Sigmoid colon (tissue), 7 donors: ENCODE measurements around the gene C1GALT1C1L. TPM values are rescaled to one million over a fixed set of nuclear protein-coding genes. Genes with fewer than 3 reads are reported as not detected.
"Not testable (repeated sequence)": the region's sequence is repeated elsewhere in the genome, so short reads cannot be mapped to it uniquely, and the experiment has no call there.

ENCODE experiments used
- DNase-seq: peaks from one replicate; pipeline ENCODE4 v3.0.0-alpha.2; 2019
- H3K27ac ChIP-seq, 4 donors: fragments of 200-600 bp; sonication (generic); one replicate each; pipeline ENCODE4 v1.5.1; 2016 to 2019; ENCODE audit warnings: mild to moderate bottlenecking in 1 of 4
- H3K27me3 ChIP-seq, 3 donors: fragments of 200-600 bp; sonication (generic); one replicate each; pipeline ENCODE4 v1.5.1; 2019; ENCODE audit warnings: mild to moderate bottlenecking in 1 of 3
- H3K36me3 ChIP-seq, 4 donors: fragments of 200-600 bp; sonication (generic); one replicate each; pipeline ENCODE4 v1.5.1; 2016 to 2019
- H3K4me1 ChIP-seq, 4 donors: fragments of 200-600 bp; sonication (generic); one replicate each; pipeline ENCODE4 v1.5.1; 2017 to 2019
- H3K4me3 ChIP-seq, 4 donors: fragments of 200-600 bp; sonication (generic); one replicate each; pipeline ENCODE4 v1.5.1; 2017 to 2019; ENCODE audit warnings: mild to moderate bottlenecking in 2 of 4, moderate library complexity in 1 of 4
- H3K9me3 ChIP-seq, 4 donors: fragments of 200-600 bp in 3 of 4; sonication (generic) in 3 of 4; one replicate each; pipeline versions ENCODE4 v1.5.1 to v1.6.1; 2013 to 2019
- EP300 ChIP-seq, 4 donors: sonication (generic); formaldehyde crosslinking; IDR thresholded peaks; one replicate each; pipeline ENCODE4 v1.6.1; 2017; ENCODE audit warnings: antibody characterized with exemption in 4 of 4
- POLR2A ChIP-seq, 2 donors: fragments of 450-650 bp; IDR thresholded peaks; one replicate each; pipeline ENCODE4 v1.6.1; 2016; ENCODE audit warnings: antibody characterized with exemption in 2 of 2, mild to moderate bottlenecking in 2 of 2, moderate library complexity in 2 of 2
- POLR2AphosphoS5 ChIP-seq, 4 donors: sonication (generic); formaldehyde crosslinking; IDR thresholded peaks; one replicate each; pipeline ENCODE4 v1.6.1; 2017; ENCODE audit warnings: antibody characterized with exemption in 4 of 4
- WGBS, 2 donors: extraction: QIAGEN DNeasy Blood & Tissue Kit; methylation state at CpG; one replicate each; pipeline ENCODE4 v1.1.7; 2013; 5-methylcytosine and 5-hydroxymethylcytosine counted together
- intact Hi-C: fragments of 100-400 bp; cut with DNase I; formaldehyde crosslinking; loops from one replicate; pipeline ENCODE4 v1.15.1; 2023
- polyA plus RNA-seq, 3 donors: library from polyadenylated mRNA; stranded (reverse); fragments of 200-250 nt; gene quantifications; one replicate each; pipeline ENCODE4 v1.2.3, GENCODE V29; 2013
- total RNA-seq, 4 donors: library from RNA; depleted of rRNA; stranded (reverse); fragments of >200 nt; gene quantifications; one replicate each; pipeline ENCODE4 v1.1.0, GENCODE V29; 2016
- TF ChIP-seq, protein P1 (sequence below), 4 experiments: fragments of 450-650 bp in 3 of 4; fragments of 200-600 bp in 1 of 4; IDR thresholded peaks; one replicate each; pipeline ENCODE4 v1.5.1; 2016 to 2019; ENCODE audit warnings: antibody characterized with exemption in 4 of 4, mild to moderate bottlenecking in 3 of 4, moderate library complexity in 2 of 4
- donor health status: healthy with polysubstance abuse.
- donor health status: Bipolar disorder and iron deficiency.
- donor health status: healthy.

C1GALT1C1L gene
- total and polyA plus RNA-seq, 7 donors = 0.50 to 4.3 (median 1.8) TPM; not detected in 2

DNA sequence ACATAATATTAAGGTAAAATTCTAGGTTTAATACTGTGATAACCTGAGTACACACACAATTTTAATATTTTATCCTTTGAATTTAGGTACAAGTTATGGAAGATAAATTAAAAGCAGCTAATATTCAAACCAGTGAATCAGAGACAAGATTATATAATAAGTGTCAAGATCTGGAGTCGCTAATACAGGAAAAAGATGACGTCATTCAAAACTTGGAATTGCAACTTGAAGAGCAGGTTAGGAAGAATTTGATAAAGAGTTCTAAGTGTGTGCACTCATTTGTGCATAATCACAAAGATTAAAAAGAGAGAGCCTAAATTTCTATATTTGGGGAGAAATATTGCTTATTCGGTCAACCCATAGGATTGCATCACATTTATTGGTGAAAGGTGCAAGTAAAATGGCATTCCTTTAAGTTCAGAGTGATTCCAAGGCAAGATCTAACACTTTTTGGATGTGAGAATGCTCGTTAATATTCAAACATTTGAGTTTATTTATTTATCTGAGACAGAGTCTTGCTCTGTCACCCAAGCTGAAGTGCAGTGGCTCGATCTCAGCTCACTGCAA lies 16.3 kb upstream of the C1GALT1C1L start:
- Histone ChIP-seq H3K4me3 (no peak overlapping the region), H3K9me3 (no peaks in the 10 kb centered on the region), H3K4me1 (peaks cover 0 to 7% (median 0%) of the 10 kb centered on the region in 4 donors), H3K36me3 (no peaks in the 10 kb centered on the region), H3K27ac (no peak overlapping the region), H3K27me3 (no peaks in the 10 kb centered on the region)
- TF ChIP-seq EP300 (IDR thresholded peaks at IDR 0.05) (no peak), POLR2A (IDR thresholded peaks at IDR 0.05) (no peak), POLR2AphosphoS5 (IDR thresholded peaks at IDR 0.05) (no peak)
- TF ChIP-seq, protein P1, sequence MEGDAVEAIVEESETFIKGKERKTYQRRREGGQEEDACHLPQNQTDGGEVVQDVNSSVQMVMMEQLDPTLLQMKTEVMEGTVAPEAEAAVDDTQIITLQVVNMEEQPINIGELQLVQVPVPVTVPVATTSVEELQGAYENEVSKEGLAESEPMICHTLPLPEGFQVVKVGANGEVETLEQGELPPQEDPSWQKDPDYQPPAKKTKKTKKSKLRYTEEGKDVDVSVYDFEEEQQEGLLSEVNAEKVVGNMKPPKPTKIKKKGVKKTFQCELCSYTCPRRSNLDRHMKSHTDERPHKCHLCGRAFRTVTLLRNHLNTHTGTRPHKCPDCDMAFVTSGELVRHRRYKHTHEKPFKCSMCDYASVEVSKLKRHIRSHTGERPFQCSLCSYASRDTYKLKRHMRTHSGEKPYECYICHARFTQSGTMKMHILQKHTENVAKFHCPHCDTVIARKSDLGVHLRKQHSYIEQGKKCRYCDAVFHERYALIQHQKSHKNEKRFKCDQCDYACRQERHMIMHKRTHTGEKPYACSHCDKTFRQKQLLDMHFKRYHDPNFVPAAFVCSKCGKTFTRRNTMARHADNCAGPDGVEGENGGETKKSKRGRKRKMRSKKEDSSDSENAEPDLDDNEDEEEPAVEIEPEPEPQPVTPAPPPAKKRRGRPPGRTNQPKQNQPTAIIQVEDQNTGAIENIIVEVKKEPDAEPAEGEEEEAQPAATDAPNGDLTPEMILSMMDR (IDR thresholded peaks at IDR 0.05) = no peak
- 87 to 90% methylated on average over 5 of the region's 5 CpGs for WGBS, 2 donors
- intact Hi-C loops = no loop called here
- no peak for DNase-seq

DNA sequence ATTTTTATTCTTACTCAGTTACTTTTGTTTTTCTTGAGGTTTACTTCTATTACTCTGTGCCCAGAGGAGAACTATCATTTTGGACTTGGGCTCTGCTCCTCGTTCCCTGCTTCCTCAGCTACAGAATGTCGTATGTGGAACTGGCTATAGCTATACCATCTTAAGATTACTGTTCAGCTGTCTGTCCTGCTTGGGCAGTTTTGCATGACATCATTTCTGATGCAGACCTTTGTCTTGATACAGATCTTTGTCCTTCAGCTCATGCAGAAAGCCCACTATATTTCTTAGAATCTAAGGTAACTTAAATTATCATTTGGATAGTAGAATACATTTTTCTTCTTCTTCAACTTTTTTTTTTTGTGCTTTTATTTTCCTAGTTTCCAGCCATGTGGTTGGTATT lies 13.8 kb upstream of the C1GALT1C1L start:
- DNase-seq = no peak

DNA sequence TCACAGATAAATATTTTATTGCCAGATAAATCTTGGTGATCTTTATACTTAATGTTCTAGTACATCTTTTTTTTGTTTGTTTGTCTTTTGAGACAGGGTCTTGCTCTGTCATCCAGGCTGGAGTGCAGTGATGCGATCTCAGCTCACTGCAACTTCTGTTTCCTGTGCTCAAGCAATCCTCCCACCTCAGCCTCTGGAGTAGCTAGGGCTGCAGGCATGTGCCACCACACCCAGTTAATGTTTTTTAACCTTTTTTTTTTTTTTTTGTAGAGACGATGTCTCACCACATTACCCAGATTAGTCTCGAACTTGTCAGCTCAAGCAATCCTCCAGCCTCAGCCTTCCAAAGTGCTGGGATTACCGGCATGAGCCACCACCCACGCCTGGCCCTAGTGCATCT lies 9.1 kb upstream of the C1GALT1C1L start:
- Histone ChIP-seq H3K27ac (no peak overlapping the region), H3K27me3 (no peaks in the 10 kb centered on the region), H3K4me3 (no peak overlapping the region), H3K36me3 (no peaks in the 10 kb centered on the region), H3K4me1 (peaks cover 0 to 12% (median 2%) of the 10 kb centered on the region in 4 donors), H3K9me3 (no peaks in the 10 kb centered on the region)
- TF ChIP-seq POLR2AphosphoS5 (IDR thresholded peaks at IDR 0.05) (no peak), POLR2A (IDR thresholded peaks at IDR 0.05) (no peak), EP300 (IDR thresholded peaks at IDR 0.05) (no peak)
- TF ChIP-seq, protein P1 (IDR thresholded peaks at IDR 0.05) = no peak
- DNase-seq = no peak
- WGBS, 2 donors = 55 to 62% methylated on average over 5 of the region's 5 CpGs
- intact Hi-C loops = no loop called here

More for the DNA sequence above, 13.8 kb upstream of the C1GALT1C1L start:
- no peak overlapping the region for H3K4me3 ChIP-seq
- no peak for TF ChIP-seq POLR2AphosphoS5 (IDR thresholded peaks at IDR 0.05)
- TF ChIP-seq, protein P1 (IDR thresholded peaks at IDR 0.05) = no peak
- TF ChIP-seq EP300 (IDR thresholded peaks at IDR 0.05) = no peak
- H3K36me3 ChIP-seq = no peaks in the 10 kb centered on the region
- no peaks in the 10 kb centered on the region for H3K9me3 ChIP-seq
- 69 to 81% methylated on average over 2 of the region's 2 CpGs for WGBS, 2 donors
- intact Hi-C loops = no loop called here
- H3K4me1 ChIP-seq = peaks cover 0 to 3% (median 0%) of the 10 kb centered on the region in 4 donors
- H3K27ac ChIP-seq = no peak overlapping the region
- no peaks in the 10 kb centered on the region for H3K27me3 ChIP-seq

DNA sequence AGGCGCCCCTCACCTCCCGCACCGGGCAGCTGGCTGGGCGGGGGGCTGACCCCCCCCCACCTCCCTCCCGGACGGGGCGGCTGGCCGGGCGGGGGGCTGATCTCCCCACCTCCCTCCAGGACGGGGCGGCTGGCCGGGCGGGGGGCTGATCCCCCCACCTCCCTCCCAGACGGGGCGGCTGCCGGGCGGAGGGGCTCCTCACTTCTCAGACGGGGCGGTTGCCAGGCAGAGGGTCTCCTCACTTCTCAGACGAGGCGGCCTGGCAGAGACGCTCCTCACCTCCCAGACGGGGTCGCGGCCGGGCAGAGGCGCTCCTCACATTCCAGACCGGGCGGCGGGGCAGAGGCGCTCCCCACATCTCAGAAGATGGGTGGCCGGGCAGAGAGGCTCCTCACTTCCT lies 1.6 kb upstream of the C1GALT1C1L start:
- H3K27ac ChIP-seq = peak overlapping the region in 1 of 4 donors; percentile 10
- H3K9me3 ChIP-seq, H3K4me3 ChIP-seq, H3K27me3 ChIP-seq, H3K36me3 ChIP-seq, DNase-seq: not testable (repeated sequence)
- intact Hi-C loops = loop anchor here (5.0 kb wide), 1 partner anchor 40 kb away; the partner anchor contains the start of gene PLEKHH2
- WGBS, 2 donors = 95 to 98% methylated on average over 32 of the region's 32 CpGs
- peaks cover 0 to 25% (median 9%) of the 10 kb centered on the region in 4 donors for H3K4me1 ChIP-seq

DNA sequence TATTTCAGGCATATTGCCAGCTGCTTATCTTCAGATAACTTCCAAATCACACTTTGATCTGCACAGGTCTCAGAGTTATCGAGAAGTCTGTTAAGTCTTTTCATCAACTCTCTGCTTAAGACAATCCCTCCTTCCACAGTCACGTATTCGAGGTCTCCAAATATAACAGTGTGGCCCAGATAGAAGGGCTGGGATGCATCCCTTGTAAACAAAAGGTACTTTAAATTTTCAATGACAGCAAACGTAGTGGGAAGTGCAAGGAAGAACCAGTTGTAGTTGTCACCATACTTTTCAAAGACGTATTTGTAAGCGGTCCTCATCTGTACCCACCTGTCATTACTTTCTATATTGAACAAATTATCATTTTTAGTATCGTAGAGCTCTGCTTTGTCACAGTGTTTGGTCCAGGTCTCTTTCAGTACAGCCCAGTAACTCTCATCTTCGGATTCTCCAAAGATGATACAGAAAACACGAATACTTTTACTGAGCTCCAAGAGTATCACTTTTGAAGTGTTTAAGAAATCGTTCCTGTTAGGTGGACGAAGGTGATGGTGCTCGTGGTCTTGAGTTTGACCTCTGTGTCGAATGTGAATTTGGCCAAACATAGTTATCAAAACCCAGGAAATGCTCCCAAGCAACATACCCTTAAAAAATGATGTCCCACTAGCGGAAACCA lies 445 bp downstream of the C1GALT1C1L start:
- TF ChIP-seq POLR2A (IDR thresholded peaks at IDR 0.05) (no peak), EP300 (IDR thresholded peaks at IDR 0.05) (no peak), POLR2AphosphoS5 (IDR thresholded peaks at IDR 0.05) (no peak)
- TF ChIP-seq, protein P1 (IDR thresholded peaks at IDR 0.05) = no peak

More for the DNA sequence above, 445 bp downstream of the C1GALT1C1L start:
- H3K9me3 ChIP-seq = peaks cover 0 to 5% (median 0%) of the 10 kb centered on the region in 4 donors
- intact Hi-C loops = loop anchor here (1.0 to 5.0 kb wide), 2 partner anchors 33 to 38 kb away; partner anchors contain the start of gene PLEKHH2
- no peaks in the 10 kb centered on the region for H3K27me3 ChIP-seq
- peak overlapping the region; percentile 26 to 89 (median 84) for H3K27ac ChIP-seq
- peaks cover 0 to 18% (median 9%) of the 10 kb centered on the region in 4 donors for H3K4me1 ChIP-seq
- no peaks in the 10 kb centered on the region for H3K36me3 ChIP-seq
- DNase-seq = no peak
- WGBS, 2 donors = 25 to 62% methylated on average over 14 of the region's 14 CpGs
- H3K4me3 ChIP-seq = peak overlapping the region; percentile 55 to 65 (median 58)
